Mesenchymal stem cell (in vitro differentiated cells and primary cell): ENCODE results near the gene NT5DC1.

ENCODE experiments used
- DNase-seq: peaks from one replicate; pipeline ENCODE4 v3.0.0-alpha.2; 2013
- H2AFZ ChIP-seq: one replicate; pipeline ENCODE4 v1.6.1; 2013; ENCODE audit warnings: low read depth, mild to moderate bottlenecking, control low read depth, inconsistent platforms, low read length, moderate library complexity
- H2AK5ac ChIP-seq: 2 replicates; pipeline ENCODE4 v1.6.1; 2013; ENCODE audit warnings: low read length, moderate library complexity, mild to moderate bottlenecking, inconsistent platforms; ENCODE audit not compliant: severe bottlenecking
- H2BK120ac ChIP-seq: one replicate; pipeline ENCODE4 v1.6.1; 2013; ENCODE audit warnings: low read depth, mild to moderate bottlenecking, inconsistent platforms, low read length, moderate library complexity
- H2BK12ac ChIP-seq, 2 experiments: one replicate each; pipeline ENCODE4 v1.6.1; 2013; ENCODE audit warnings: inconsistent platforms in 2 of 2, low read length in 2 of 2, mild to moderate bottlenecking in 2 of 2, moderate library complexity in 2 of 2, control low read depth in 1 of 2
- H2BK15ac ChIP-seq: one replicate; pipeline ENCODE4 v1.6.1; 2013; ENCODE audit warnings: mild to moderate bottlenecking, low read depth, inconsistent platforms; ENCODE audit not compliant: poor library complexity, severe bottlenecking
- H2BK5ac ChIP-seq: 2 replicates; pipeline ENCODE4 v1.6.1; 2013; ENCODE audit warnings: low read depth, mild to moderate bottlenecking, low read length, control low read depth, inconsistent platforms; ENCODE audit not compliant: poor library complexity, severe bottlenecking
- H3K14ac ChIP-seq, 2 experiments: one replicate each; pipeline ENCODE4 v1.6.1; 2013; ENCODE audit warnings: inconsistent platforms in 2 of 2, low read length in 2 of 2, control low read depth in 1 of 2, mild to moderate bottlenecking in 1 of 2, moderate library complexity in 1 of 2
- H3K18ac ChIP-seq, 2 experiments: one replicate each; pipeline ENCODE4 v1.6.1; 2013; ENCODE audit warnings: inconsistent platforms in 2 of 2, low read length in 2 of 2, control low read depth in 1 of 2, low read depth in 1 of 2, mild to moderate bottlenecking in 1 of 2
- H3K23ac ChIP-seq, 2 experiments: one replicate each; pipeline ENCODE4 v1.6.1; 2013; ENCODE audit warnings: inconsistent platforms in 2 of 2, low read length in 2 of 2, mild to moderate bottlenecking in 2 of 2, moderate library complexity in 2 of 2, control low read depth in 1 of 2
- H3K27ac ChIP-seq: 2 replicates; pipeline ENCODE4 v1.5.1; 2013; ENCODE audit warnings: mild to moderate bottlenecking, moderate library complexity, low read length, control low read depth, inconsistent platforms; ENCODE audit not compliant: poor library complexity, severe bottlenecking
- H3K27me3 ChIP-seq, 2 experiments: 2 replicates each; pipeline versions ENCODE4 v1.6.1 to v1.7.0; 2013; ENCODE audit warnings: low read length in 2 of 2, mild to moderate bottlenecking in 2 of 2, moderate library complexity in 2 of 2, control low read depth in 1 of 2, inconsistent platforms in 1 of 2; ENCODE audit not compliant: control insufficient read depth in 1 of 2, insufficient read depth in 1 of 2
- H3K36me3 ChIP-seq, 2 experiments: 2 replicates each; pipeline versions ENCODE4 v1.6.1 to v1.7.0; 2013; ENCODE audit warnings: low read length in 2 of 2, control low read depth in 1 of 2, inconsistent platforms in 1 of 2, low read depth in 1 of 2, mild to moderate bottlenecking in 1 of 2; ENCODE audit not compliant: insufficient read depth in 2 of 2, control insufficient read depth in 1 of 2
- H3K4ac ChIP-seq, 2 experiments: one replicate each; pipeline ENCODE4 v1.6.1; 2013; ENCODE audit warnings: inconsistent platforms in 2 of 2, low read length in 2 of 2, mild to moderate bottlenecking in 2 of 2, moderate library complexity in 2 of 2, control low read depth in 1 of 2, low read depth in 1 of 2
- H3K4me1 ChIP-seq: 2 replicates; pipeline ENCODE4 v1.6.1; 2013; ENCODE audit warnings: low read depth, low read length, control low read depth; ENCODE audit not compliant: control insufficient read depth, insufficient read depth
- H3K4me2 ChIP-seq: 2 replicates; pipeline ENCODE4 v1.6.1; 2013; ENCODE audit warnings: low read length, mild to moderate bottlenecking, inconsistent platforms; ENCODE audit not compliant: poor library complexity, severe bottlenecking
- H3K4me3 ChIP-seq, 2 experiments: 2 replicates each; pipeline versions ENCODE4 v1.5.1 to v1.7.0; 2013; ENCODE audit warnings: low read length in 2 of 2, mild to moderate bottlenecking in 2 of 2, control low read depth in 1 of 2, low read depth in 1 of 2; ENCODE audit not compliant: insufficient read depth in 1 of 2
- H3K79me1 ChIP-seq: replicated peaks from 2 replicates; pipeline ENCODE4 v1.6.1; 2013; ENCODE audit warnings: mild to moderate bottlenecking, control low read depth, low read length, inconsistent platforms; ENCODE audit not compliant: poor library complexity, severe bottlenecking
- H3K9ac ChIP-seq: 2 replicates; pipeline ENCODE4 v1.7.0; 2013; ENCODE audit warnings: mild to moderate bottlenecking, low read length, moderate library complexity
- H3K9me3 ChIP-seq: 2 replicates; pipeline ENCODE4 v1.7.0; 2013; ENCODE audit warnings: mild to moderate bottlenecking, low read length; ENCODE audit not compliant: control insufficient read depth
- H4K8ac ChIP-seq: one replicate; pipeline ENCODE4 v1.6.1; 2013; ENCODE audit warnings: inconsistent platforms, mild to moderate bottlenecking, low read length, moderate library complexity
- H4K91ac ChIP-seq: one replicate; pipeline ENCODE4 v1.6.1; 2013; ENCODE audit warnings: mild to moderate bottlenecking, low read length, inconsistent platforms
- WGBS: methylation state at CpG from one replicate; pipeline ENCODE4 v1.1.7; 2013; ENCODE audit warnings: mixed read lengths; 5-methylcytosine and 5-hydroxymethylcytosine counted together

The NT5DC1 gene

DNA sequence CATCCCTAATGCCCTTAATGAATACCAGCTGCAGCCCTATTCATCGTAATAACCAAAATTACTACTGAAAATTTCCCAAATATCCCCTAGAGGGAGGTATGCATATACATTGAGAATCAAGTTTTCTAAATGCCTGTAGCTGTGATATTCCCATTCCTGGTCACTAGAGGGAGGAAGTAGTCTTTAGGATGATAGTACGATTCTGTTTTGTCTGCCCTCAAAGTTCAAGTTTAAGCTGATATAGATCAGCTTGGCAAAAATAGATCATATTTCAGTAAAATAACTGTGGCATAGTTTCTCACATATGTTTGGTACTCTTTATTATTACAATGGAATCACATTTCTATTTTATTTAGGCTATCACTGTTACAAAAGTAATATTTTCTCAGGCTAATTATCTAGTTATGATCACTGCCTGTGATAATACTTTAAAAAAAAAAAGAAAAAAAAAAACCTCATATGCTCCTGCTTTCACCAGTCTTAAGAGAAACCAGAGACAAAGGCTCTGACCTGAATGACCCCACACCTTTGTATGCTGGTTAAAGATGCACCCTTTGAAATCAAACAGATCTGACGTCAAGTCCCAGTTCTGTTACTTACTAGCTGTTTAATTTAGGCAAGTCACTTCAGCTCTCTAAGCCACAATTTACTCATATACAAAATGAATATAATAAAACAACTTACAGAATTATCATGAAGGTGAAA is 168.1 kb downstream of the NT5DC1 start:
- no peak overlapping the region for H2AFZ ChIP-seq
- no peak overlapping the region for H3K23ac ChIP-seq
- no peak overlapping the region for H3K27ac ChIP-seq
- peak; percentile 87 for DNase-seq
- H2BK15ac ChIP-seq: no peak overlapping the region
- no peak overlapping the region for H2AK5ac ChIP-seq
- peaks cover 16% of the 10 kb centered on the region for H3K79me1 ChIP-seq
- H3K4me1 ChIP-seq: peaks cover 7% of the 10 kb centered on the region
- no peak overlapping the region for H3K4me2 ChIP-seq
- no peak overlapping the region for H3K4ac ChIP-seq
- no peak overlapping the region for H2BK120ac ChIP-seq
- H3K36me3 ChIP-seq: peaks cover 9 to 22% of the 10 kb centered on the region in 2 experiments
- H3K27me3 ChIP-seq: no peaks in the 10 kb centered on the region
- 50% methylated on average over 2 of the region's 3 CpGs for WGBS
- H3K18ac ChIP-seq: no peak overlapping the region
- no peak overlapping the region for H4K91ac ChIP-seq
- H2BK12ac ChIP-seq: no peak overlapping the region
- H3K14ac ChIP-seq: no peak overlapping the region
- peak overlapping the region; percentile 15 for H3K9ac ChIP-seq
- H3K9me3 ChIP-seq: peaks cover 7% of the 10 kb centered on the region
- H2BK5ac ChIP-seq: no peak overlapping the region
- no peak overlapping the region for H4K8ac ChIP-seq
- no peak overlapping the region for H3K4me3 ChIP-seq

GRCh38 chr6:116271149-116271708 is 170.6 kb downstream of the NT5DC1 start:
- H2BK5ac ChIP-seq: no peak overlapping the region
- H3K27me3 ChIP-seq: no peaks in the 10 kb centered on the region
- no peak for DNase-seq
- H2AFZ ChIP-seq: no peak overlapping the region
- H3K9me3 ChIP-seq: no peaks in the 10 kb centered on the region
- H2BK120ac ChIP-seq: no peak overlapping the region
- peaks cover 1% of the 10 kb centered on the region for H3K4me1 ChIP-seq
- H3K18ac ChIP-seq: no peak overlapping the region
- H3K4me3 ChIP-seq: no peak overlapping the region
- no peak overlapping the region for H3K23ac ChIP-seq
- H4K91ac ChIP-seq: no peak overlapping the region
- no peak overlapping the region for H4K8ac ChIP-seq
- H2BK12ac ChIP-seq: no peak overlapping the region
- WGBS: 57% methylated on average over 2 of the region's 2 CpGs
- peaks cover 7% of the 10 kb centered on the region for H3K79me1 ChIP-seq
- no peak overlapping the region for H3K4me2 ChIP-seq
- H3K36me3 ChIP-seq: peaks cover 6 to 38% of the 10 kb centered on the region in 2 experiments
- no peak overlapping the region for H3K27ac ChIP-seq
- H3K14ac ChIP-seq: no peak overlapping the region
- H2BK15ac ChIP-seq: no peak overlapping the region
- no peak overlapping the region for H3K9ac ChIP-seq
- H3K4ac ChIP-seq: no peak overlapping the region
- no peak overlapping the region for H2AK5ac ChIP-seq

GRCh38 chr6:116277124-116277523 is 176.5 kb downstream of the NT5DC1 start:
- no peak for DNase-seq
- Histone ChIP-seq H3K27ac (no peak overlapping the region), H3K36me3 (peaks cover 10 to 50% of the 10 kb centered on the region in 2 experiments), H3K27me3 (no peaks in the 10 kb centered on the region), H2AFZ (no peak overlapping the region), H3K4me3 (peak overlapping the region in 1 of 2 experiments; percentile 95), H3K4me1 (peaks cover 7% of the 10 kb centered on the region), H3K14ac (no peak overlapping the region), H3K79me1 (peaks cover 9% of the 10 kb centered on the region), H4K8ac (no peak overlapping the region), H2BK5ac (no peak overlapping the region), H3K9ac (peak overlapping the region; percentile 96), H3K4ac (no peak overlapping the region), H3K18ac (no peak overlapping the region), H3K4me2 (peak overlapping the region; percentile 57), H2BK12ac (no peak overlapping the region), H2AK5ac (no peak overlapping the region), H2BK120ac (no peak overlapping the region), H3K23ac (no peak overlapping the region), H4K91ac (no peak overlapping the region), H3K9me3 (no peaks in the 10 kb centered on the region), H2BK15ac (no peak overlapping the region)
- WGBS: 61% methylated on average over 3 of the region's 3 CpGs

DNA sequence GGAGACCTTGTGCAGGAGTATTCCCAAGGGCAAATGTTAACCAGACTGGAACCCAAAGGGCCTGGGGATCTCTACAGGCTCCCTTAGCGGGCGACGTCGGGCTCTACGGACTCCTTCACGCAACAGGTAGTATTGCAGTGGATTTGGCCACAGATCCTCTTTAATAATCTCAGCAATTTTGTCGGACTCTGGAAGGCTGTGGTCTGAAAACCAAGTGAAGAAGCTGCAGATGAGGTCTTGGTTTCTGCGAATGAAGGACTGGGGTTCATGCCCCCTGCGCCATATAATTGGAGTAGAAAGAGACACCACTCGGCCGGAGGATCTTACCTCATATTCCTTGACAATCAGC is 177.8 kb downstream of the NT5DC1 start:
- Histone ChIP-seq H3K4me2 (peak overlapping the region; percentile 74), H3K27me3 (no peaks in the 10 kb centered on the region), H3K4ac (no peak overlapping the region), H2BK120ac (no peak overlapping the region), H3K79me1 (peaks cover 8% of the 10 kb centered on the region), H3K18ac (no peak overlapping the region), H3K9me3 (no peaks in the 10 kb centered on the region), H2AK5ac (no peak overlapping the region), H3K36me3 (peaks cover 10 to 36% of the 10 kb centered on the region in 2 experiments), H3K27ac (no peak overlapping the region), H3K4me1 (peaks cover 7% of the 10 kb centered on the region), H3K9ac (peak overlapping the region; percentile 96), H4K91ac (no peak overlapping the region), H2AFZ (no peak overlapping the region), H2BK15ac (no peak overlapping the region), H4K8ac (no peak overlapping the region), H2BK5ac (no peak overlapping the region), H3K14ac (peak overlapping the region in 1 of 2 experiments; percentile 62), H3K4me3 (peak overlapping the region in 1 of 2 experiments; percentile 95), H2BK12ac (no peak overlapping the region), H3K23ac (peak overlapping the region in 1 of 2 experiments; percentile 31)
- DNase-seq: no peak
- WGBS: 96% methylated on average over 11 of the region's 11 CpGs
